LHCN-M2 (cell line): ENCODE measurements around the gene RASA2. TPM values are rescaled to one million over a fixed set of nuclear protein-coding genes. Genes with fewer than 3 reads are reported as not detected.
"Not testable (repeated sequence)": the region's sequence is repeated elsewhere in the genome, so short reads cannot be mapped to it uniquely, and the experiment has no call there.

Source experiments
- DNase-seq: peaks from one replicate; pipeline ENCODE4 v3.0.0-alpha.2; 2012; ENCODE audit warnings: low read depth
- total RNA-seq: library from RNA; depleted of rRNA; stranded (reverse); fragments of >200 nt; gene quantifications from 2 replicates; pipeline ENCODE4 v1.2.3, GENCODE V29; 2014

The RASA2 gene
- total RNA-seq, 1 experiment from 2014 or later: 11.3 TPM

DNA sequence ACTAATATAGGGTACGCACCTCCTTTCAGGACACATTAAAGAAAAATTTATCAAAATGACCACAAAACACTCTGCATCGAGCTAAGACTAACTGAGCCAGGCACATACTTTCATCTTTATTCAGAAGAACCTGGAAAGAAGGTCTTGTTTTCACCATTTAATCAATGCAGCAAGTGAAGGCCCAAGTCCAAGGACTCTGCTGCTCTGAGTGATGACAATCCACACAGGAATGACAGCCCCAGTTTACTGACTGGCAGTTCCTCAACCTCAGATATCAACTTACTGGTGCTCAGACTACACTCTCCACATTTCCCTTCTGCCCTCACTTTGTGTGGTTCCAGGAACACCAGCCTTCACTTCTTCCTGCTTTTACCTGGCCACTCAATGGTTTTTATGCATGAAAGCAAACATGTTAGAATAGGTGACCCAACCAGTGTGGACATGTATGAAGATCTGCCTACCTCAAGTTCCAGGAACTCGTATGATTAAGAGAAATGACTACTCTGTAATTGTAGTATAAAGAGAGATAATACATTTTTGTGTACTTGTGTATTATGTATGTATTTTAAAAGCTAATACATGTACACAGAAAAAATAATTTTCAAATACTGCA, 29.1 kb upstream of the RASA2 start:
- no peak for DNase-seq

DNA sequence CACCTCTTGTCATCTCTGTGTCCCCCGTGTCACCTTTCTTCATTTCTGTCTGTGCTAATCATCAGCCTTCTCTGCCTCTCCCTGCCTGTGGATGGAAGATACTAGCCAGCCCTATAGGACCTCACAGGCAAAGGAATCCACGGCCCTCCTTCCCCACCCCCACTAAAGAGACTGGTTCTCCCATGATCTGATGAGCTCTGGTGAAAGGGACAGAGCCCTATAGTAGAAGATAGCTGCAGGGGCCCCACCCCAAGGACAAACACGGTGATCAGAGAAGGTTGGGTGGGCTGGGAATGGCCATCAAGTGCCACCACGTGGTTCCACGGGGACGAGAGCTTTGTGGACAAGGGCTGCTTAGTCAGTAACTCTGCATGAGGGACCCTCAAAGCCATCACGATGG, 27.8 kb upstream of the RASA2 start:
- no peak for DNase-seq

DNA sequence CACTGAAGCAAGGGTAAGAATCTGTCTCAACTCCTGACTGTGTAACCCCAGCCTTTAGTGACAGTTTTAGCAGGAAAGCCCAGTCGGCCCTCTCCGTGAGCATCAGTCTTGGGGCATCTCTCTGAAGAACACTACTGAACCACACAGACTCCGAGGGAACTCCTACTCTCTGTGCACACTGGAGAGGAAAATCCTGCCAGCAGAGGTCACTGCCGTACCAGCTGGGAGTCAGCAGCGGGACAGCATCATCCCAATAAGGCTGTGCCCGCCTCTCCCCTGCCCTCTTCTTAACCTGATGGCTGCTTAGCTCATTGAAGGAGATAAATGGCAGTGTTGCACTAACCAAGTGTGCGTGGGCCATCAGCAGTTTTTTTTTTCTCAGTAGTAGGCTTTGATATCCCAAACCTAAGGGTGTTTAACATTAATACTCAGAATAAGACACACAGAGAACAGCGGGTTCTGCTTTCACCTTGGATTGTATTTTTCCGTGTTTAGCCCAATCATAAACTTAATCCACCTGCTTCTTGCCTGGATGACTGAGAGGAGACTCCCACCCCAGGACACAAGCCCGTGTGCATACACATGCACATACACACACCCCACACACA, 26.6 kb upstream of the RASA2 start:
- peak; percentile 80 for DNase-seq

DNA sequence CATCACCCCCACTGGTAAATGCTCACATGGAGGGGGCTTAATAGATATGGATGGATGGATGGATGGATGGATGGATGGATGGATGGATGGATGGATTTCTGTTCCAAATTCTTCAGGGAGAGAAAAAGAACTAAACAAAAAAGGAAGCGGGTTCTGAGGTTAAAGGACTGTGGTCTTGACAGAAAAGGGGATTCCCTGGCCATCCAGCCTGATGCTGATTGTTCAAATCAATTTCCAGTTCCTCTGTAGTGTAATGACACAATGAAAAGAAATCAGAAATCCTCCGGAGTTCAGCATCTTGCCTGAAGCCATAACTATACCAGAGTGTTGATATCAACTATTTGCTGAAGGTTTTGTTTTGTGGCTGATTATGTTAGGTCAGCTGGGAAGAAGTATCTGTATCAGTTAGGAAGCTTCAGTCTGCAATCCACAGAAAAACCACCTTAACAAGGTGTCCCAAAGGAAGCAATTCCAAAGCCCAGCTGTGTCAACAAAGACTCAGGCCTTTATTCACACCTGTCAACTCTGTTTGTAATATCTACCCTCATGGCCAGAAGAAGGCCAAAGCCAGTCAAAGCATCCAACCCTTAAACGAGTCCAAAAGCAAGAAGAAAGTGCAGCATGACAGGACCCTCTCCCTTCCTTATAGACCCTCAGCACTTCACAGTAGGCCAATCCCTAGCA, 24.5 kb upstream of the RASA2 start:
- no peak for DNase-seq

DNA sequence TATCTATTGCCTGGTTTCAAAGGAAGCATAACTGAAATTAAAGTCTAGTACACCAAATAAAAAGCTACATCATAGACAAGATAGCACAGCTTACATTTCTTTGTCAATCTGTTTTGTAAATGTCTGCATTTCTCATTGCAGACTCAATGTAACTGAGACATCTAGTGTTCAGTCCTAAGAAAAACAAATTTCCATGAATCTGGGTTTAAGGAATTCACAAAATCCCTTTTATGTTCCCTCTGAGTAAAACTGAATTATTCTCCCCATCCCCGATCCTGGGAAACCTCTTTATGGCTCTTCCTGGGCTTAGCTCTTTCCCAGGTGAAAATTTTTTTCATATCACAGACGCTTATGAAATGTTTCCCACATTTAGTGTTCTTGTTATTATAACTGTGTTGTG, 21.6 kb upstream of the RASA2 start:
- DNase-seq: peak; percentile 40

DNA sequence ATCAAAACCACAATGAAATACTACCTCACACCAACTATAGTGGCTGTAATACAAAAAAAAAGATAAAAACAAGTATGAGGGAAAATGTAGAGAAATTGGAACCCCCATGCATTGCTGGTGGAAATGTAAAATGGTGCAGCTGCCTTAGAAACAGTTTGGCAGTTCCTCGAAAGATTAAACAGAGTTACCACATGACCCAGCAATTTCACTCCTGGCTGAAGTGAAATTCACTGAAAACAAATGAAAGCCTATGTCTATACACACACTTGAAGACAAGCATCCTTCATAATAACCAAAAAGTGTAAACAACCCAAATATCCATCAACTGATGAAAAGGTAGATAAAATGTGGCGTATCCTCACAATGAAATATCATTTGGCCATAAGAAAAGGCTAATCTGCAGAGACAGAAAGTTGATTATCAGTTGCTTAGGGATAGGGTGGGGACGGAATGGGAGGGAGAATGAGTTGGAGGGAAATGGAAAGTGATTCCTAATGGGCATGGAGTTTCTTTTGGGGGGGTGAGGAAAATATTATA, 20.1 kb upstream of the RASA2 start:
- no peak for DNase-seq

DNA sequence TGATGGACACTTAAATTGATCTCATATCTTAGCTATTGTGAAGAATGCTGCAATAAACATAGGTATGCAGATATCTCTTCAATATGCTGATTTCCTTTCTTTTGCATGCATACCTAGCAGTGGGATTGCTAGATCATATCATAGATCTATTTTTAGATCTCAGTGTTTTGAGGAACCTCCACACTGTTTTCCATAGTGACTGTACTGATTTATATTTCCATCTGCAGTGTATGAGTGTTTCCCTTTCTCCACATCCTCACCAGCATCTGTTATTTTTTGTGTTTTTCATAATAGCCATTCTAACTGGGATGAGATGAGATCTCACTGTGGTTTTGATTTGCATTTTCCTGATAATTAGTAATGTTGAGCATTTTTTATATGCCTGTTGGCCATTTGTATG, 17.1 kb upstream of the RASA2 start:
- DNase-seq: peak; percentile 31

DNA sequence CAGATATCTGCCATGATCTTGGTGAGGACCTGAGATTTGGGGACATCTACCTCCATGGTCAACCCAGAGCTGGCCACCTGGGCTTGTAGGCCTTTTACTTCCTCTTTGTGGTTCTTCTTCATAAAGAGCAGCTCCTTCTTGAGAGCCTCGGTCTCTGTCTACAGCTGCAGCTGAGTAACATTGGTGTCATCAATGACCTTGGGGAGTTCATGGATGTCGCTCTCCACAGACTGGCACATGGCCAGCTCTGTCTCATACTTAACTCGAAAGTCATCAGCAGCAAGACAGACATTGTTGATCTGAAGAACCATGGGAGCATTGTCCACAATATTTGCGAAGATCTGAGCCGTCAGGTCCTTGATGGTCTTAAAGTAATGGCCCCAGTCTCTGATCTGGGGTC, 15.7 kb upstream of the RASA2 start:
- peak; percentile 55 for DNase-seq

DNA sequence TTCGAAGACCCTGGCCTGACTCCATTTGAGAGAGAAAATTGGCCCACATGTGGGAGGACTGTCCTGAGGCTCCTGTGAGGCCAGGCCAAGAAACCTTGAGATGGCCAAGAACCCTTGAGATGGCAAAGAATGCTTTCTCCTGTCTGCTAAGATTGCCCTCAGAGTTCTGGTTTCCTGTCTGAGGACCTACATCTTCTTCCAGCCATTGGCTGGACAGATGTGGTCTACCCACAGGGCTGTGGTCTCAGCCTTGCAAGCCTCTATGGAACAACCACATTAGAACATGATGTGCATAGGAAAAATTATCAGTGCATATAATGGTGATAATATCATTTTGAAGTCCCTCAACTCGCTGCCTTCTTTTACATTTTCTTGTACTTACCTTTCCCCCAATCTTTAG, 10.8 kb upstream of the RASA2 start:
- DNase-seq: peak; percentile 23

DNA sequence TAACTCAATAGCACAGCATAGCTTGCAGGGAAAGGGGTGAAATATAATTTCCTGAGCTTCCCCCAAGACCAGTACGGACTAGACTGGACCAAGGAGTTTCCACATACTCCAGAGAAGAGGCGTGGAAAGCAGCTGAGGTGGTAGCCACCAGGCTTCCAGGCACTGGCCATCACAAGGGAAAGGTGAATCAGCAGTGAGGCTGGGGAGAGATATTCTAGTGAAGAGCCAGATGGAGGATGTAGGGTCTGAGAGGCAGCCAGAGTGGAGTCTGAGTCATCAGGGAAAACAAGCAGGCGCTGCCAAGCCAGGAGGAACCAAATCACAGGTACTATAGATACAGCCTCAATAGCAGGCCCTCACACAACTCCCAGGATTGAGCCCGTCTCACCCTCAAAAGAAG, 9.6 kb upstream of the RASA2 start:
- peak; percentile 76 for DNase-seq

DNA sequence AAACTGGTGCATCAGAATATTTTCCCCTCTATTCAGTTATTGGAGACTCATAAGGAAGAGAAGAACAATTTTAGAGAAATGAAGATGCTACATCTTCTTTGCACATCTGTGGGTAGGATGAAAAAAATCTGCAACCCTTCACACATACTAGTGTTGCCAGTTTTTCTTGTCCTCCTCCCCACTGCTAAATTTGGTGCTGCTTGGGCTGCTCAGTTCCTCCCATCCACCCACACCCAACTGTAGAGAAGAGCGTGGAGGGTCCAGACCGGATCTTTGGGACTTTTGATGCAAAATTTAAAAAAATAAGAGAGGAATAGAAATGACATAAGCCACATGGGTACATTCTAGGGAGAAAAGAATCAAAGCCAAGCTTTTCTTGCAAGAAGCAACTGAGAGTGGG, 8.7 kb upstream of the RASA2 start:
- DNase-seq: no peak

DNA sequence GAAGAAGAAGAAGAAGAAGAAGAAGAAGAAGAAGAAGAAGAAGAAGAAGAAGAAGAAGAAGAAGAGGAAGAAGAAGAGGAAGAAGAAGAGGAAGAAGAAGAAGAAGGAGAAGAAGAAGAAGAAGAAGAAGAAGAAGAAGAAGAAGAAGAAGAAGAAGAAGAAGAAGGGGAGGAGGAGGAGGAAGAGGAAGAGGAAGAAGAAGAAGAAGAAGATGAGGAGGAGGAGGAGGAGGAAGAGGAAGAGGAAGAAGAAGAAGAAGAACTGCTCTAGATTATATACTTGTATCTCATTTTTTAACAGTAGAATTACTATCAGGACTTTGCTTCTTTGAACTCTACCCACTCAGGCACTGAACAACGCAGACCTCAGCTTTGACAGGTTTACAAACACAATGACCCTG, 8.0 kb upstream of the RASA2 start:
- DNase-seq: not testable (repeated sequence)

DNA sequence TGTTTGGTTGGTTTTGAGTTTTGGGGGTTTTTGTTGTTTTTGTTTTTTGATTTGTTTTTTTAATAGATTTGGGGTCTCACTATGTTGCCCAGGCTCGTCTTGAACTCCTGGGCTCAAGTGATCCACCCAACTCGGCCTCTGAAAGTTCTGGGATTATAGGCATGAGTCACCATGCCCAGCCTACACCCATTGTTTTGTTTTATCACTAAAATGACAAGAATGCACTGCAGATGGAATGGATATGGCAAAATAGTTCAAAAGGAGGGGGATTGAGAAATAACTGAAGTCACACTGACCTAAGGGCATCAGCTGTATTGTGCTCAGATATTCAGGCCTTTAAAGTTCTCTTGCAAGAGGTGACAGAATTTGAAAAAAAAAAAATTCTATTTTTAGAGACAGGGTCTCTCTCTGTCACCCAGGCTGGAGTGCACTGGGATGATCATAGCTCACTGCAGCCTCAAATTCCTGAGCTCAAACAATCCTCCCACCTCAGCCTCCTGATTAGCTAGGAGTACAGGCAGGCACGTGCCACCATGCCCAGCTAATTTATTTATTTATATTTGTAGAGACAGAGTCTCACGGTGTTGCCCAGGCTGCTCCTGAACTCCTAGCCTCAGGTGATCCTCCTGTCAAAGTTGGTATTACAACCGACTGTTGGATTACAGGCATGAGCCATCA, 4.4 kb upstream of the RASA2 start:
- DNase-seq: peak; percentile 92

DNA sequence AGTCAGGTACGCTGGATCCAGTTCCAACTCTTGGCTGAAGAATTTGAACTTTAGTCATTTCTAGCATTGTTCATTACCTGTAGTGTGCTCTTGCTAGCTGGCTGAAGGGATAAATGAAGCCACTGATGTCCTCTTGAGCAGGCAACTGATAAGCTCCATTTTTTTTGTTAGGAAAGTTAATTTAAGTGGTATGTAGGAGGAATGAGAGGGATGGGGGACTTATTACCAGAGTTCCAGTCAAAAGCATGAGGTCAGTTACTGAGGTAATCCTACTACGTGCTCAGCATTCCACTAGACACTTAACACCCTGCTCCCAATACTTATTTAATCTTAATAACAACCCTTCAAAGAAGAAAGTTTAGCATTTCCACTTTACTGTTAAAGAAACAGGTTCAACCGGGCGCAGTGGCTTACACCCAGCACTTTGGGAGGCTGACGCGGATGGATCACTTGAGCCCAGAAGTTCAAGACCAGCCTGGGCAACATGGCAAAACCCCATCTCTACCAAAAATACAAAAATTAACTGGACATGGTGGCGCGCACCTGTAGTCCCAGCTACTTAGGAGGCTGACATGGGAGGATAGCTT, 2.0 kb upstream of the RASA2 start:
- no peak for DNase-seq

DNA sequence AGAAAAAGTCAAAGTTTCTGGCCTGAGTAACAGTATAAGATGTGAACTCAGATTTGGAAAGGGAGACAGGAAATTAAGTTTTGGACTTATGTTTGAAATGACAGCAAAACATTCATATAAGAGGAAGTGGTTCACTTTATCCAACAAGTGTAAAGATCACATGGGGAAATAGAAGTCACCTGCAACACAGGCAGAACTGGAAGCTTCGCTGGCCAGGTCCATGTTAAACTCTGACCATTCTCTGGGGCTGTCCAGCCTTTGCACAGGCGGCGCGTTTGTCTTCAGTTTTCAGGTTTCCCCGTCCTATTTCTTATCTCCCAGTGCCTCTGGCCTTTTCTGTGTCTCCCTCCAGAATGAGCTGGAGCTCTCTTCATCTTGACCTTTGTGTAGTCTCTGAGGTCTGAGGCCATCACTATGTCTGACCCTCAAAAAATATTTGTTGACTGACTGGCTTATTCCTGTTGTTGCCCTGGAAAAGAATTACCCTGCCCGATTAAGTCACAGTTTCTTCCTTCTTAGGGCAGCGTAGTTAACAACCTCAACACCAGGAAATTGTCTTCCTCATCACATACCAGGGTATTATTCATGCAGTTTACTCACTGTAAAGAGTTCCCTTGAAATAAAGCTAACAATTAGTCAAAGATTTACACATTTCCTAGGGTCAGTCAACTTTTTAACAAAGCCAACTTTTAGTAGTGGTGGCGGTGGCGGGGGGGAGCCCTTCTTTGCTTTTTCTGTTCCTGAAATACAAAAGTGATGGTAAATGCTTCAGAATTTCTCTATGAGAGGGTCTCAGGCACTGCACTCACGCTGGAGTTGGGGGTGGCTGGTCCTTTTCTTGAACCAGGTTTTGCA, 959 bp upstream of the RASA2 start:
- peak; percentile 66 for DNase-seq

DNA sequence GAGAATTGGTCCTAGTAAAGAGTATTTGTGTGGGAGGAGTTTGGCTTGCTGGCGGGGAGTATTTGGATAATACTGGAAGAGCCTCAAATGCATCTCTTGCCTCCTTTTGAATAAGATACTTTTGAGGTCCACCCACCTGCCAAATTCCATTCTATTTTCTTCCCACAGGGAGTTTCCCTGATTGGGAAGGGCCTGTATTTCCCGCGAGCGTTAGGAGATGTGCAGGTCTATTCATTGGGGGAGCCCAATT, 406 bp upstream of the RASA2 start:
- no peak for DNase-seq

DNA sequence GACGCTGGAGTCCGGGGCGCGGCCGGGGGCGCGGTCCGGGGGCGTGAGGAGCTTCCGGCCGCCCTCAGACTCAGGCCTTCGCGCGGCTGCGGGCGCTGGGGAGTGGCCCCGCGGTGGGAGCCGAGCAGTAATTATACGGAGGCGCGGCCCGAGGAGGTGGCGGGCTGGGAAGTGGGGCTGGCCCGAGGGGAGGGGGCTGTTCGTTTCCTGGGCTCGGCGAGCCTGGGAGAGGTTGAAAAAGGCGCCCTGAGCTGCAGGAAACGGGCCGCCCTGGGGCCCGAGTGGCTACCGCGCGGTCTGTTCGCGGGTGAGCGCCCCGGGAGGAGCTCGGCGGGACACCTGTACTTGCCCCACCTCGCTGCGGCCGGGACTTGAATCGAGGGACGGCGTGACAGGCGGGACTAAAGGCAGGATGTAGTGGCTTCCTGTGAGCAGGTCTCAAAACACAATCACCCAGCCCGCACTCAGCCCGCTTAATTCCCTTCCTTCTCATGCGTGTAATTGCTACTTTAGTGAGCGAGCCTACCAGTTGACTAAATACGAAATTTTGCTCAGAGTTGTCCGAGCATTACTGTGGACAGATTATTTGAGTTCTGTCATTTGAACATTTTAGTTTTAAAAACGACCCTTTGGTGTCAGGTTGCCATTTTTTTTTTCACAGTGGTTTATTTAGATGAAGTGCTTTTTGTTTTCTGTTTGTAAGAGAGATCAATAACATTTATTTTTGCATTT, 860 bp downstream of the RASA2 start:
- peak; percentile 35 for DNase-seq

DNA sequence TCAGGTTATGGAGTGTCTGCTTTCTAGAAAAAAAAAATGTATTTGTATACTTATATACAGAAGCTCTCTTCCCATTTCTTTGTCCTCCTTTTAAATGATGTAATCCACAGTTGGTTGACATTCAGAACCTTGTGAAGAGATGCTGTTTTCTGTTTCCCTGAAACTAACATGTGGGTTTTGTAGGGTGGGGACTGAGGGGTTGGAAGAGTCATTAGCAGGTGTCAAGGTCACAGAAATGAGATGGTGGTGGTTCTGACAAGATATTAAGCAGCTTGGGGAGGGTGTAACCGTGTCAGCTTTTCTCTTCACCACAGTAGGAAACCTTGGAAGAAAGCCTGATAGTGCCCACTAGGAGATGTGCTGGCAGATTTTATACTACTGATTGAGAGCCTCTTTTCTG, 2.4 kb downstream of the RASA2 start:
- DNase-seq: no peak

DNA sequence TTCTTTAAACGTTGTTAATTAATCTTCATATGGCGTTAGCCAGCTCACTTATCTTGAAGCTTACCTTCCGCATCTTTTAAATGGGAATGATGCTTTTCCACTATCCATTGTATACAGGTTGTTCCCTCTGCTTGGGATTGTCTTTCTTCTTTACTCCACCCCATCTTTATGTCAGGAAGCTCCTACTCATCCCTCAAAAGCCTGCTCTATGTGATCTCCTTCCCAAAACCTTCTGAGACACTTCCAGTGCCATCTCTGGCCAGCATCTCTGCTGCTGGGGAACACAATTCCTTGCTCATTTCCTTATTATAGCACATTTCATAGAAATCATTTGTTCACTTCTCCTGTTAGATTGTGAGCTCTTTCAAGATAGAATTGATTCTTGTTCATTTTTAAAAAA, 4.3 kb downstream of the RASA2 start:
- DNase-seq: no peak

DNA sequence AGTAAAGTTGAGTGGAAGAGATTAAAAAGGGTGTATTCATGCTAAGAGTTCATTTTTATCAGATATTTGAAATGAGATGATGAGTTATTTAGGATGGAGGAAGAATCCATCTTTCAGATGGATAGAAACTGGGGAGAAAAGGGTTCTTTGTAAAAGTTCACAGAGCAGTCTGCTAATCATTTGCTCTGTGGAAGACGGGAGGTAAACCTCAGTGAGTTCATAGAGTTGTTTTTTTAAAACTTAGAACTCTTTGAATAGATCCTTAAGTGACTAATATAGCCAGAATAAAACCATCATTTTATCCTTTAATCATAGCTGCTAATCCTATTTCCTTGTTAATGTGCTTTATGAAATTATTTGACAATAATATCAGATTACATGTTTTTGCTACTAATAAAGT, 5.1 kb downstream of the RASA2 start:
- DNase-seq: no peak

DNA sequence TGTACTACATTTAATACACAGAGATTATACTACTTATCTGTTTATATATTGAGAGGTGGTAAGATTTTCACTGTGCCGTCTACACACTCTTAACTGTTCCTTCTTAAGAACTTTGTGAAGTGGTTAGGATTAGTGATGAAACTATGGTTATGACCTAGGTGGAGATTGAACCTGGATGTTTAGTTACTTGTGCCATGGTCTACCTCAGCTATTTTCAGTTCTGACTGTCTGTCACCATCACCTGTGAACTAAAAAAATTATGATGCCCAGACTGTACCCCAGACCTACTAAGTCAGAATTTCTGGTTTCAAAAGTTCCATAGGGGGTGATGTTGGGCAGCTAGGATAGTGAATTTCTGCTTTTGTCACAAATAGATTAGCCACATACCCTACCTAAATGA, 6.4 kb downstream of the RASA2 start:
- DNase-seq: no peak
